ENCODE results near the gene NEURL3.

DNA sequence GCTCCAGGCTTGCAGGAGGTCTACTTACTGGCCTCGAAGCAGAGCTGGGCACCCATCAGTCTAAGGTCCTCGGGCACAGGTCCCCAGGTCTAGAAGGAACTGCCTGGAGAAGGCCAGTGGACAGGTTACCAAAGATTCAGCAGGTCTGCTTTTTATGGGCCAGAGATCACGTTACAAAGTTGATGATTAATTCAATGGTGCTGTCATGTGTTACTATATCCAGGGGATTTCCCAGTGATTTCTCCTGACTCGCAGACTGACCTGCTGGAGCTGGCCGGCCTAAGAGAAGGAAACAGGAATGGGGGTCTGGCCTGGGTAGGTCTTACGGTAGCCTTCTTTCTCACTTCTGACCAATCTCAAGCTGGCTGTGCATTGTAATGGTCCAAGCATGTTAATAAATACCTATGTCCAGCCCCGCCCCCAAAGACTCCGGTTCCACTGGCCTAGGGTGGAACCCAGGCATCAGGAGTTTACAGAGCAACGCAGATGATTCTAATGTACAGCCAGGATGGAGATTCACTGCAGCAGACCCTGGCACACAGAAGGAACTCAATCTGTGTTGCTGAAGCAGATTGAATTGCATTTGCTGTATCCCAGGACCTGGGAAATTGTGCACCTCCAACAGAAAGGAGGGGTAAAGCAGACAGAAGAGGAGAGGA, at the start of gene NEURL3:
- TF ChIP-seq, protein P1, sequence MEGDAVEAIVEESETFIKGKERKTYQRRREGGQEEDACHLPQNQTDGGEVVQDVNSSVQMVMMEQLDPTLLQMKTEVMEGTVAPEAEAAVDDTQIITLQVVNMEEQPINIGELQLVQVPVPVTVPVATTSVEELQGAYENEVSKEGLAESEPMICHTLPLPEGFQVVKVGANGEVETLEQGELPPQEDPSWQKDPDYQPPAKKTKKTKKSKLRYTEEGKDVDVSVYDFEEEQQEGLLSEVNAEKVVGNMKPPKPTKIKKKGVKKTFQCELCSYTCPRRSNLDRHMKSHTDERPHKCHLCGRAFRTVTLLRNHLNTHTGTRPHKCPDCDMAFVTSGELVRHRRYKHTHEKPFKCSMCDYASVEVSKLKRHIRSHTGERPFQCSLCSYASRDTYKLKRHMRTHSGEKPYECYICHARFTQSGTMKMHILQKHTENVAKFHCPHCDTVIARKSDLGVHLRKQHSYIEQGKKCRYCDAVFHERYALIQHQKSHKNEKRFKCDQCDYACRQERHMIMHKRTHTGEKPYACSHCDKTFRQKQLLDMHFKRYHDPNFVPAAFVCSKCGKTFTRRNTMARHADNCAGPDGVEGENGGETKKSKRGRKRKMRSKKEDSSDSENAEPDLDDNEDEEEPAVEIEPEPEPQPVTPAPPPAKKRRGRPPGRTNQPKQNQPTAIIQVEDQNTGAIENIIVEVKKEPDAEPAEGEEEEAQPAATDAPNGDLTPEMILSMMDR (IDR thresholded peaks at IDR 0.05), result no peak
- no peak for TF ChIP-seq POLR2AphosphoS5 (IDR thresholded peaks at IDR 0.05)

Data from sigmoid colon (tissue), 4 donors.